HG03558 (cell line): Measurements from ENCODE around the gene LNPK.
"Not testable (repeated sequence)": the region's sequence is repeated elsewhere in the genome, so short reads cannot be mapped to it uniquely, and the experiment has no call there.

ENCODE experiments used
- ATAC-seq: cut with Tn5 transposase; IDR thresholded peaks from one replicate; pipeline ENCODE4 v1.9.1; 2021; ENCODE audit warnings: moderate number of reproducible peaks; ENCODE audit not compliant: unreplicated experiment; ENCODE audit errors: extremely low read depth

The LNPK gene, protein sequence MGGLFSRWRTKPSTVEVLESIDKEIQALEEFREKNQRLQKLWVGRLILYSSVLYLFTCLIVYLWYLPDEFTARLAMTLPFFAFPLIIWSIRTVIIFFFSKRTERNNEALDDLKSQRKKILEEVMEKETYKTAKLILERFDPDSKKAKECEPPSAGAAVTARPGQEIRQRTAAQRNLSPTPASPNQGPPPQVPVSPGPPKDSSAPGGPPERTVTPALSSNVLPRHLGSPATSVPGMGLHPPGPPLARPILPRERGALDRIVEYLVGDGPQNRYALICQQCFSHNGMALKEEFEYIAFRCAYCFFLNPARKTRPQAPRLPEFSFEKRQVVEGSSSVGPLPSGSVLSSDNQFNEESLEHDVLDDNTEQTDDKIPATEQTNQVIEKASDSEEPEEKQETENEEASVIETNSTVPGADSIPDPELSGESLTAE

DNA sequence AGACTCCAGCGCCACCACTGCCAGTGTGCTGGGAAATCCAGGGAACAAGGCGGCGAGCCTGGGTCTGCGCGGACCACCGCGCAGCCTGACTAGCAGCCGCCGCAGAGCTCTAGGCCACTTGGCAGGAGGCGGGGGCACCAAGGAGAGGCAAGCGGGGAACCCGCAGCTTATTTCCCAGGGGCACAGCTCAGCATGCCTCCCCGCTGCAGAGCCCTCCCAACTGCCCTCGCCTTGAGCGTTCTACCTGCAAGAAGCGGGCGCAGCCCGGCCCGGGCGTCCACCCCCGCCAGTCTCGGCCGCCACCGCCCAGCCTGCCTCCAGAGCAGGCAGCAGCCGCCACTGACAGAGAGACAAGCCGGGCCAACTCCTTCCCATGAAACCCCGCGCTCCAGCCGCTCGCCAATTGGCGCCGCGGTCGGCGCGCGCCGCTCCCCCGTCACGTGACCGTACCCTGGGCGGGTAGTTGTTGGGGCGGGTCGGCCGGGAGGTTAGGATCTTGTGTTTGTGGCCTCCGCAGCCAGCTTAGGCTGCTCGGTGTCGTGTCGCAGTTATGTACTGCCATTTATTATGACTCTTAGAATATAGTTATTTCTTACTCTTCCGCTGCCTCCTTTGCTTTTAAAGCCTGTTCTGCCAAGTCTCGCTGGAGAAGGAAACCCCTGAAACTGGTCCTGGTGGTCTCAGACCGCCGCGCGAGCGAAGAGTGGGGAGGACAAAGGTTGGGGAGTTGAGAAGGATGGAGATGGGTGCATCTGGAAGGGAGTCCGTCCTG, at the start of gene LNPK:
LNPK (minus strand) TSS at position 352 of the 772 bp plus-strand sequence. CDS start 6,683 bp downstream, outside the sequence.
- ATAC-seq = peak; percentile 83

DNA sequence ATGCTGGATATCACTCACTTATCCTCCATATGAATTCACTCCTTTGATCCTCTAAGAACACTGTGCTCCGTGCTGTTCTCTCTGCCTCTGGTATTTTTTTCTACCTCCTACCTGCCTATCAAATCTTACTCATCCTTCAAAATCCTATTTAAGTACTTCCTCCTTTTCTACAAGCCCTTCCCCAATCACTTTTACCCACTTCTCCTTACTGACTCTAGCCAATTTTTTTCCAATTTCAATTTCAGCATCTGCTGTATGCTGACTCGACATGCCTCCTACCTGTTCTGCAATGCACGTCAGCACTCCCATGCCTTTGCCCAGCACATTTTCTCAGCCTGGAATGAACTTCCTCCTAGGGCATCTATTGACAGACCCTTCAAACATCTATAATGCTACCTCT, 37.3 kb upstream of the LNPK start:
- no peak for ATAC-seq

DNA sequence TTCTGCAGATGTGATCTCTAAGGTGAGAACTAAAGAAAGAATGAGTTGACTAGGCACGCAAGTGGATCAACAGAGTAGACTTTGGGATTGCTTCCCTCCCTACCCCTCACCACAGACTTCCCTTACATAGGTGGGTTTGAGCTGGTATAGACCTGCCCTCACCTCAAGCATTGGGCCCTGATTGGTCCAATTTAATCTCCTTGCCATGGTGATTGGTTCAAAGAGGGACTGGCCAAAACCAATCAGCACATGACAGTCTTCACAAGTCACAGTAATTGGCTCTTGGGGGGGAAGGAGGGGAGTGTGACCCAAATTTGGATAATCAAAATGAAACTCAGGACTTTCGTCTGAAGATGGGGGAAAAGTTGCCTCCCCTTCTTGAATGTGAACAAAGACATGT, 36.6 kb upstream of the LNPK start:
- ATAC-seq = no peak

GRCh38 chr2:176035013-176035691, 33.1 kb upstream of the LNPK start:
- ATAC-seq = no peak

DNA sequence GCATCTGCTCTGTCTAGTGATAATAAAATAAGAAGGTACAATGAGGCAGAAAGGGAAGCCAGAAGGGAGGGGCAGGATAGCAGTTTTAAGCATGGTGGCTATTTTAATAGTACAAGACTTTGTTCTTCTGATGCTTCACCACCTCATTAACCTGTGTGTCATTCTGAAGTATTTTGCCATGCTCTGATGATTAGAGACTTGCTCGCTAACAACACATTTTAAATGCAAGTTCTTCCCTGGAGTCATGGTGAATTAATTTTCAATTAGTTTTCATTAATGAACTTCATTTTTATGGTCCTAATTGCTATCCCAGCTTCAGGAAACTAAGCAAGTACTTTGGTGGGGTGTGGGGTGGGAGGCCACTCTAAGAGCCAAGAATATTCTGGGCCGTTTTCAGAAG, 25.7 kb upstream of the LNPK start:
- no peak for ATAC-seq

DNA sequence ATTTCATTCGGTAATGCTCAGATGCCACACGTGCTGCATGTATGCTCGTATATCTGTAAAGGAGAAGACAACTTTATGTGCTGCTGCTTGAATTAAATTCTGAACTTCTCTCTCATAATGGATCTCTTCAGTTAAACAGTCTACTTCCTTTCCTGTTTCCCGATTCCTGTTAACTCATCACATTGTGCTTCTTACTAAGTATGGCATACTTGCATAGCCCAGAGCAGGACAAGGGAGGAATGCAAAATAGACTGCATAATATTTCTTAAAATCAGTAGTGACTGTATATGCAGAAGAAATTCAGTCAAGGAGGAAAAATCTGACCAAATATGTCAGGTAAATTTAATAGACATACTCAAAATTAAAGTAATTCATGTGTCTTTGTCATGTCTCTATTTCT, 23.9 kb upstream of the LNPK start:
- ATAC-seq = no peak

DNA sequence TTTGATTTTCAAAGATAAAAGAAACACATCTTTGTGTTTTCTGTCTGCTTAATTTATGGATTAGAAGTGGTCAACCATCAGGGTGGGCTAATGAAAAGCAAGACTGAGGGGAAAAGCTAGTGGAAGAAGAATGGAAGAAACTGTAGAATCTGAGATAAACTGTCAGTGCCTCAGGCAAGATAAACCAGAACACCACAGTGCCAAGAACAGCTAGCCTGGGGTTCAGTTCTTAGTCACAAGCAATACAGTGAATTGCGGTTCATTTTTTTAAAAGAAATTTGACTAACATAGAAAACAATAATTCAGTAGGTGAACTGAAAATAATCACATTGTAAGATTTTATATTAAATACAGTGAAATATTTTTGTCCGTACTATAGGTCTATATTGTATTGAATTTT, 22.0 kb upstream of the LNPK start:
- no peak for ATAC-seq

- ATAC-seq = no peak
Observed at GRCh38 chr2:176022048-176022447, 20.0 kb upstream of the LNPK start.

DNA sequence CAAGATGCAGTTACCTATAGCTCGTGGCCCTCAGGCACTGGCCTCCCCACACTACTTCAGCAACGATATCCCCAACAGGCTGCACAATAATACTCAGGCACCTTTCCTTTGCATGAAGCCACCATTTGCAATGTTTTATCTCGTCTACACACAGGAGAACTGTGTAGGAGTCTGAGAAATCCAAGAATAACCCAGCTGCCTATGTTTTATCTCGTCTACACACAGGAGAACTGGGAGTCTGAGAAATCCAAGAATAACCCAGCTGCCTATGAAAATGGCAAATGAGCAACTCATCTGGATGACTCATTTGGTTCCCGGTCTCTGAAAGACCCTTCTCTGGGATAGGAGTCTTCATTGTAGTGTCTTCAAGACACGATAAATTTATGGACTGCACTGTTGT, 18.3 kb upstream of the LNPK start:
- ATAC-seq = no peak

DNA sequence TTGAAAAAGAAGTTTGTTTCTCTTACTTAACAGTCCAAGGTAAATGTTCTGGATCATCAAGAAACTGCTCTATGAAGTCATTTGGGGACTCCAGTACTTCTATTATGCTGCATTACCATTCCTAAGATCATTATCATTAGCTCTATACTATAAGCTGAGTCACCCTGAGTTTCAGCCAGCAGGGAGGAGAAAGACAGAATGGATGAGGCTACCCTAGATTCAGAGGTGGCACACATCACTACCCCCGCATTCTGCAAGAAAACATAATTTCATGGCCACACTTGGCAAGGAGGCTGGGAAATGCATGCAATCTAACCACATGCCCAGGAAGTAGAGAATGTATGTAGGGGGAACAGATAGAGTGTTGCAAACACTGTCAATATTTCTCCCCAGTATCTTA, 16.6 kb upstream of the LNPK start:
- ATAC-seq = no peak

GRCh38 chr2:176009445-176009844, 7.4 kb upstream of the LNPK start:
- ATAC-seq = no peak

DNA sequence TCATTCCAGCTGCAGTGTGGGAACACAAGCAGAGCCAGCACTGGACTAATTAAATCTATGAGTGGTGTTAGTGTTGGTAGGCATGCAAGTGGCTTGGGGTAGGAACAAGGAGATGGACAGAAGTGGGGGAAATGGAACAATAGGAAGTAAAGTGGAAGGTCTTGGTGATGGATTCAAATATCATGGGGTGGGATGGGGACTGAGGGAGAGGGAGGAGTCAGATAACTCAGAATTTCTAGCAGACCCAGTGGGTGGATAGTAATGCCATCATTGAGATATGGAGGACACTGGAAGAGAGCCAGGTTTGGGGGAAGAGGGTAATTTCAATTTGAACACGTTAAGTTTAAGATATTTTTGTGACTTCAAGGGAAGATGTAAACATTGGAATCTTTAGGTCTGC, 2.9 kb upstream of the LNPK start:
- no peak for ATAC-seq

GRCh38 chr2:176003958-176004357, 1.9 kb upstream of the LNPK start:
- ATAC-seq = no peak

DNA sequence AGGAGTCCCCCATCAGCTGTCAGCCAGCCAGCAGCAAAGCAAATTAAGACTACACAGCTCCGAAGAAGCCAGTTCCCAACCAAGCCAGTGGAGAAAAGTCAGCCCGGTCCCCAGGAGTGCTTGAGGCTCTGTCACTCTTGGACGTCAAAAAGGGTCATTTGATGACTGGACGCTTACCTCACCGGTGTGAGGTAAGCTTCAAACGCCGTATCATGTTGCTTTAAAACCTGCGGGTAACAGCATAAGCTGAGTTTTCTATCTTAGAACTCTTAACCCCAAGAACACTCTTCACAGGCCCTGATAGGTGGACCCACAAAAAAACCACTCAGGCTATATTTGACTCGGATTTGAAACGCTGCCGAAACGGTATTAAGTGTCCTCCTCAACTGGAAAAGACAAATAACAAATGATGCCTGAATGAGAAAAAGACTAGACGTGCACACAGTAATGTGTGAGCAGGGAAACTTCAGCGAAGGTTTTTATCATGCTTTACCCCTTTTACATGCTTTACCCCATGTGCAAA, 682 bp upstream of the LNPK start:
- ATAC-seq = peak; percentile 3

DNA sequence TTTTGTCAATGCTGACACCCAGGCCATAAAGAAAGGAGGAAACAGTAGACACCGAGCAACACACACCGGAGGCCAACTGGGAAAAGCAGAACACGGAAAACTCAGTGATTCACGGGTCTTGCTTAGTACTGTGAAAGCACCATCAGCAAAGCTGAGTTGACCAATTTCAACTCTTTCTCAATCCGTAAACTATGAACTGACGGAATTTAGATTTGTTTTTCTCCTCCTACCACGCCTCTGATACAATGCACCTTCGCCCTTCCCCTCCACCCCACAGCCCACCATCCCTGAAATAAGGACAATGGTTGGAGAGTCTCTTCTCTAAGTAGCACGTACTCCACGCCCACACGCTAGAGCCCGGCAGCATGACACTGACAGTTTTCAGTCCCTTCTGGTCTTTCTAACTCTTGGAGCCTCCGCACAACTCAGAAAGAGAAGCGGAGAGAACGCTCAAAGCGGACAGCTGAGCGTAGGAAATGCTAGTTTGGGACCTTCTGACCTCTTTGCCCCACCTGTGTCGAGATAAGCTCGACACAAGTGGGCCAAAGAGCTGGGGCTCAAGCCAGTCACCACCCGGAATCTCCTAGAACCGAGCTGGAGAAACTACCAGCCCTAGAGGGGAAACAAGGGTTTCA, 669 bp downstream of the LNPK start:
- ATAC-seq = peak; percentile 26

DNA sequence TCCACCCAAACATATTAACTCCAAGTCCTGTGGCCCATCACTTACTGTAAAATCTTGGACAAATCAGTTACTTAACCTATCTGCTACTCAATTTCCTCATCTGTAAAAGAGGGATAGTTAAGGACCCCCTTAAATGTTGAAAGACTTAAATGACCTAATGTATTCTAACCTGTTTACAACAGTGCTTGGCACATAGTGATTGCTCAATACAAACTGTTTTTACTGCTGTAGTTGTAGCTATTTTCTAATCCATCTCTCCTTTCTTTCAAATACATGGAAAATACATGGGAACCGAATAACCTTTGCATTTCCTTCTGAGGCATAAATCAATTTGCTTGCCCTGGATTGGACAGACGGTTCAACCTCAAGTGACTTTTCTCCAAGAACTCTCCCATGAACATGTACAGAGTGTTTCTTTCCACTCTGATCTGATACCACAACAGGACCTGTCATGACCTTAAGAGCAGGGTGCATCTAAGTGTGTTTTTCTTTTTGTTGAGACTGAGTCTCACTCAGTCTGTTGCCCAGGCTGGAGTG, 2.7 kb downstream of the LNPK start:
- no peak for ATAC-seq

DNA sequence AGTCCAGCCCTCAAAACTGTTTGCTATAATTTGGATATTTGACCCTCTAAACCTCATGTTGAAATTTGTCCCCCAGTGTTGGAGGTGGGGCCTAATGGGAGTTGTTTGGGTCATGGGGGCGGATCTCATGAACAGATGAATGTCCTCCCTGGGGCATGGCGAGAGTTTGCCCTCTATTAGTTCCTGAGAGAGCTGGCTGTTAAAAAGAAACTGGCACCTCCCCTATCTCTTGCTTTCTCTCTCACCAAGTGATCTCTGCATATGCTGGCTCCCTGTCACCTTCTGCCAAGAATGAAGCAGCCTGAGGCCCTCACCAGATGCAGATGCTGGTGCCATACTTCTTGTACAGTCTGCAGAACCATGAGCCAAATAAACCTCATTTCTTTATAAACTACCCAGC, 12.0 kb downstream of the LNPK start:
- no peak for ATAC-seq

DNA sequence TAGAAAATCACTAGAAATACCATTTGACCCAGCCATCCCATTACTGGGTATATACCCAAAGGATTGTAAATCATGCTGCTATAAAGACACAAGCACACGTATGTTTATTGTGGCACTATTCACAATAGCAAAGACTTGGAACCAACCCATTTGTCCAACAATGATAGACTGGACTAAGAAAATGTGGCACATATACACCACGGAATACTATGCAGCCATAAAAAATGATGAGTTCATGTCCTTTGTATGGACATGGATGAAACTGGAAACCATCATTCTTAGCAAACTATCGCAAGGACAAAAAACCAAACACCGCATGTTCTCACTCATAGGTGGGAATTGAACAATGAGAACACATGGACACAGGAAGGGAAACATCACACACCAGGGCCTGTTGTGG, 14.9 kb downstream of the LNPK start:
- ATAC-seq = not testable (repeated sequence)

GRCh38 chr2:175984846-175985245, 17.2 kb downstream of the LNPK start:
- ATAC-seq = no peak

GRCh38 chr2:175981551-175981950, 20.5 kb downstream of the LNPK start:
- ATAC-seq = no peak
